Body of pancreas (tissue), 4 donors: ENCODE results near the gene VGF.

Source experiments
- CTCF ChIP-seq, 7 experiments: fragments of 450-650 bp in 4 of 7; fragments of 200-600 bp in 3 of 7; sonication (generic) in 3 of 7; IDR thresholded peaks; one replicate each; pipeline ENCODE4 v1.5.1; 2016 to 2019; ENCODE audit warnings: antibody characterized with exemption in 7 of 7
- POLR2A ChIP-seq, 3 donors: fragments of 450-650 bp; IDR thresholded peaks; one replicate each; pipeline ENCODE4 v1.6.1; 2016; ENCODE audit warnings: antibody characterized with exemption in 3 of 3, mild to moderate bottlenecking in 2 of 3

GRCh38 chr7:101127460-101128039 lies 37.8 kb downstream of the VGF start:
- TF ChIP-seq CTCF (IDR thresholded peaks at IDR 0.05) (no peak), POLR2A (IDR thresholded peaks at IDR 0.05) (no peak)
